ENCODE measurements around the gene SOX10.

The SOX10 gene

DNA sequence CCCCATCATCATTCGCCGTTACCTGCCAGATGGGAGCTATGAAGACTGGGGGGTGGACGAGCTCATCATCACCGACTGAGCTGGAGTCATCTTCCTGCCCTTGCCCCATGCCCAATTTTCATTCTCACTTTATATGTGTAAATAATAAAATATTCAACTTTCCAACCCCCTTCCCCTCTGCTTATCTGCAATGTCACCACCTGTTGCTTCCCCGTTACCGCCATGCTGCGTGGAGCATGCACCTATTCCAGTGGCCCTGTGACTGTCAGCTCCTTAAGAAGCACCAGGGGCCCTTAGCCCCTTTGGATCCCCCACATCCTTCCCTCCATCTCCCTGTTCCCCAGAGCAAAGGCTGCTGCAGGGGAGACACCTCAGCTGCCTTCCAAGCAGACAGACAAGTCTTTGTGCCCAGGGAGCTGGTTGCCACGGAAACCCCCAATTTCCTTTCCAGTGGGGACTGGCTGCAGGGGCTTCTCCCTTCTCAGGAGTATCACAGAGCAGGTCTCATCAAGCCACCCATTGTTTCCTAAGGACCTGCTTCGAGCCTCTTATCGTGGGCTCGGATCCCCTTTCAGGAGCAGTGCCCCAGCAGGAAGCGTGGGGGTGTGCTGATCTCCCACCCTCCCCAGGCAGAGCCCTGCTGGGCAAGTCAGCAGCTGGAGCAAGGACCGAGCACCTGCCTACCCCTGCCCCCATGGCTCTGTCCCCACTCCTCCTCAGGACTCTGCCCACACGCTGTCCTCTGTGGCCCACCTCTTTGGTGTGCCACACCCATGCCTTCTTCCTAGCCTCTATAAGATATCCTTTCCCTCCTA, 16.5 kb downstream of the SOX10 start:
- no peaks in the 10 kb centered on the region for H3K9me3 ChIP-seq (ENCODE audit: severe bottlenecking)
- peaks cover 45% of the 10 kb centered on the region for H3K36me3 ChIP-seq (ENCODE audit: low read depth)

DNA sequence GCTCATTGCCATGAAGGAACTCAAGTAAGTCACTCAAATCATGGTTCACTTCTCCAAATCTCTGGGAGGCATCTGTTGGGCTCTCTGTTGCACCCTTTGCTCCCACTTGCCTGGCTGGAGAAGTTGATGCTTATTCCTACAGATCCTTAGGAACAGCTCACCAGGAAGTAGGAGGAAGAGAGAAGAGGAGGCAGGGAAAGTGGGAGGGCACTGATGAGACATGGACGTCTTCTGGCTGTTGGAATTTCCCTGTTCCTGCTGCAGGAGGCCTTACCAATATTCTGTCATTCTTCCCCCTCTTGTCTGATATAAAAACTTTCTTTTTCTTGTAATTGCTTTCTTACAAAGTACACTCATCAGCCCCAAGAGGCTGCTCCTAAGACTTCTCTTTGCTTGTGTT, 17.2 kb downstream of the SOX10 start:
- TF ChIP-seq, protein P1, sequence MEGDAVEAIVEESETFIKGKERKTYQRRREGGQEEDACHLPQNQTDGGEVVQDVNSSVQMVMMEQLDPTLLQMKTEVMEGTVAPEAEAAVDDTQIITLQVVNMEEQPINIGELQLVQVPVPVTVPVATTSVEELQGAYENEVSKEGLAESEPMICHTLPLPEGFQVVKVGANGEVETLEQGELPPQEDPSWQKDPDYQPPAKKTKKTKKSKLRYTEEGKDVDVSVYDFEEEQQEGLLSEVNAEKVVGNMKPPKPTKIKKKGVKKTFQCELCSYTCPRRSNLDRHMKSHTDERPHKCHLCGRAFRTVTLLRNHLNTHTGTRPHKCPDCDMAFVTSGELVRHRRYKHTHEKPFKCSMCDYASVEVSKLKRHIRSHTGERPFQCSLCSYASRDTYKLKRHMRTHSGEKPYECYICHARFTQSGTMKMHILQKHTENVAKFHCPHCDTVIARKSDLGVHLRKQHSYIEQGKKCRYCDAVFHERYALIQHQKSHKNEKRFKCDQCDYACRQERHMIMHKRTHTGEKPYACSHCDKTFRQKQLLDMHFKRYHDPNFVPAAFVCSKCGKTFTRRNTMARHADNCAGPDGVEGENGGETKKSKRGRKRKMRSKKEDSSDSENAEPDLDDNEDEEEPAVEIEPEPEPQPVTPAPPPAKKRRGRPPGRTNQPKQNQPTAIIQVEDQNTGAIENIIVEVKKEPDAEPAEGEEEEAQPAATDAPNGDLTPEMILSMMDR (IDR thresholded peaks at IDR 0.05; ENCODE audit: poor library complexity, severe bottlenecking): no peak
- ATAC-seq (ENCODE audit: low read depth) (no peak), DNase-seq (ENCODE audit: low spot score) (no peak)
- Histone ChIP-seq H3K27me3 (ENCODE audit: insufficient read depth, poor library complexity, severe bottlenecking) (no peaks in the 10 kb centered on the region), H3K36me3 (ENCODE audit: low read depth) (peaks cover 52% of the 10 kb centered on the region), H3K4me3 (ENCODE audit: severe bottlenecking) (no peak overlapping the region), H3K4me1 (ENCODE audit: insufficient read depth, poor library complexity, severe bottlenecking) (no peaks in the 10 kb centered on the region), H3K9me3 (ENCODE audit: severe bottlenecking) (no peaks in the 10 kb centered on the region), H3K27ac (ENCODE audit: poor library complexity, severe bottlenecking) (no peak overlapping the region)

More for the DNA sequence above, 16.5 kb downstream of the SOX10 start:
- Histone ChIP-seq H3K27ac (ENCODE audit: poor library complexity, severe bottlenecking) (no peak overlapping the region), H3K4me3 (ENCODE audit: severe bottlenecking) (no peak overlapping the region), H3K27me3 (ENCODE audit: insufficient read depth, poor library complexity, severe bottlenecking) (no peaks in the 10 kb centered on the region), H3K4me1 (ENCODE audit: insufficient read depth, poor library complexity, severe bottlenecking) (no peaks in the 10 kb centered on the region)
- DNase-seq (ENCODE audit: low spot score) (no peak), ATAC-seq (ENCODE audit: low read depth) (no peak)
- TF ChIP-seq, protein P1 (IDR thresholded peaks at IDR 0.05; ENCODE audit: poor library complexity, severe bottlenecking): no peak

DNA sequence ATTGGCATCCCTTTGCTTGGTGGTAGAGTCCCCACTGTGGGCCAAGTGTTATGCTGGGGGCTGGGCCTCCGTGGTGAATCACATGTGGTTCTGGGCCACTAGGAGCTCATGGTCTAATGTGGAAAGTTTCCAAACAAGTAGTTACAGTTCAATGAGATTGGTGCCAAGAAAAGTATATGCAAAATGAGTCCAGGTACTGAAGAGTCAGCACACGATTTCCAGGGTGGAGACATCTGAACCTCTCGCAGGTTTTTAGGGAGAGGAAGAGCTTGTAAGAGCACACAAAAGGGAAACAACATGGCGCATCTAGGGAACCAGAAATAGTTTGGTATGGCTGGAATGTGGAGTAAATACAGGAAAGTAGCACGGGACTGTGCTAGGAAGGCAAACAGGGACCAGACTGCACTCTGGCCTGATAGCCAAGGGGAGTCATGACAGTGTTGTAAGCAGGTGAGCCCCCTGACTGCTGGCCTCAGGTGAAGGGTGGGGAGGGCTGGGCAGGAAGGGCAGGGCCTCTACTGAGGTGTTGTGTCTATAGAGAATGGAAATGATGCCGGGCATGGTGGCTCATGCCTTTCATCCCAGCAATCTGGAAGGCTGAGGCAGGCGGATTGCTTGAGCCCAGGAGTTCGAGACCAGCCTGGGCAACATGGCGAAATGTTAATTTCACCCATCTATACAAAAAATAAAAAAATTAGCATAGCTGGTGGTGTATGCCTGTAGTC, 18.3 kb downstream of the SOX10 start:
- ATAC-seq (ENCODE audit: low read depth): no peak
- H3K27ac ChIP-seq (ENCODE audit: poor library complexity, severe bottlenecking): no peak overlapping the region
- H3K4me1 ChIP-seq (ENCODE audit: insufficient read depth, poor library complexity, severe bottlenecking): no peaks in the 10 kb centered on the region

DNA sequence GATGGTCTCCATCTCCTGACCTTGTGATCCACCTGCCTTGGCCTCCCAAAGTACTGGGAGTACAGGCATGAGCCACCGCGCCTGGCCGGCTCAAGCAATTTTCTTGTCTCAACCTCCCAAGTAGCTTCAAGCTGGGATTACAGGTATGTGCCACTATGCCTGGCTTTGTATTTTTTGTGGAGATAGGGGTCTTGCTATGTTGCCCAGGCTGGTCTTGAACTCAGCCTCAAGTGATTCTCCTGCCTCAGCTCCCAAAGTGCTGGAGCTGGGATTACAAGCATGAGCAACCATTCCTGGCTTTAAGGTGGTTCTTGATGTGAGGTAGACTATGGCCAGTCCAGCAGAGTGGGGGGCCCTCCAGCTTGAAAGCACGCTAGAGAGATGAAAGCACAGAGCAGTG, 23.3 kb downstream of the SOX10 start:
- Histone ChIP-seq H3K4me3 (ENCODE audit: severe bottlenecking) (no peak overlapping the region), H3K27ac (ENCODE audit: poor library complexity, severe bottlenecking) (no peak overlapping the region), H3K4me1 (ENCODE audit: insufficient read depth, poor library complexity, severe bottlenecking) (no peaks in the 10 kb centered on the region), H3K27me3 (ENCODE audit: insufficient read depth, poor library complexity, severe bottlenecking) (no peaks in the 10 kb centered on the region), H3K36me3 (ENCODE audit: low read depth) (peaks cover 76% of the 10 kb centered on the region), H3K9me3 (ENCODE audit: severe bottlenecking) (no peaks in the 10 kb centered on the region)
- DNase-seq (ENCODE audit: low spot score) (no peak), ATAC-seq (ENCODE audit: low read depth) (no peak)
- TF ChIP-seq, protein P1 (IDR thresholded peaks at IDR 0.05; ENCODE audit: poor library complexity, severe bottlenecking): no peak

More for the DNA sequence above, 18.3 kb downstream of the SOX10 start:
- TF ChIP-seq, protein P1 (IDR thresholded peaks at IDR 0.05; ENCODE audit: poor library complexity, severe bottlenecking): no peak
- no peak overlapping the region for H3K4me3 ChIP-seq (ENCODE audit: severe bottlenecking)
- DNase-seq (ENCODE audit: low spot score): no peak
- peaks cover 62% of the 10 kb centered on the region for H3K36me3 ChIP-seq (ENCODE audit: low read depth)
- no peaks in the 10 kb centered on the region for H3K9me3 ChIP-seq (ENCODE audit: severe bottlenecking)
- H3K27me3 ChIP-seq (ENCODE audit: insufficient read depth, poor library complexity, severe bottlenecking): no peaks in the 10 kb centered on the region

Data from RWPE2 (cell line).